Natural killer cell (primary cell): ENCODE data around the gene HOXA2. TPM values are rescaled to one million over a fixed set of nuclear protein-coding genes. Genes with fewer than 3 reads are reported as not detected.

Experiments
- ATAC-seq, 3 donors: fragments of 150-1000 bp in 2 of 3; fragments of 200-7000 bp in 1 of 3; cut with Tn5 transposase; 1 replicate in 1 of 3; 2 replicates in 2 of 3; pipeline ENCODE4 v1.10.0; 2021; ENCODE audit warnings: mild to moderate bottlenecking in 2 of 3, moderate library complexity in 2 of 3
- DNase-seq, 2 donors: peaks; one replicate each; pipeline versions ENCODE4 v3.0.0 to v3.0.0-alpha.2; 2013 to 2021; ENCODE audit warnings: mixed read lengths in 1 of 2
- H3K27ac ChIP-seq: one replicate; pipeline ENCODE4 v1.5.1; 2013; ENCODE audit warnings: mild to moderate bottlenecking, low read length
- H3K27me3 ChIP-seq: one replicate; pipeline ENCODE4 v1.6.1; 2013; ENCODE audit warnings: low read length; ENCODE audit not compliant: control insufficient read depth, insufficient read depth
- H3K36me3 ChIP-seq: one replicate; pipeline ENCODE4 v1.6.1; 2013; ENCODE audit warnings: low read length; ENCODE audit not compliant: control insufficient read depth, insufficient read depth
- H3K4me1 ChIP-seq: one replicate; pipeline ENCODE4 v1.6.1; 2013; ENCODE audit warnings: low read length; ENCODE audit not compliant: control insufficient read depth, insufficient read depth
- H3K4me3 ChIP-seq: one replicate; pipeline ENCODE4 v1.5.1; 2013; ENCODE audit warnings: low read length
- H3K9me3 ChIP-seq: one replicate; pipeline ENCODE4 v1.6.1; 2013; ENCODE audit warnings: low read length; ENCODE audit not compliant: control insufficient read depth, insufficient read depth
- H3K27ac Mint-ChIP-seq, 2 donors: one replicate each; pipeline ENCODE4 v1.8.0; 2022; ENCODE audit warnings: mild to moderate bottlenecking in 2 of 2, mixed read lengths in 2 of 2, moderate library complexity in 1 of 2
- H3K27me3 Mint-ChIP-seq, 2 donors: one replicate each; pipeline ENCODE4 v1.8.0; 2022; ENCODE audit warnings: low read depth in 2 of 2, mixed read lengths in 2 of 2
- H3K36me3 Mint-ChIP-seq: one replicate; pipeline ENCODE4 v1.8.0; 2022; ENCODE audit warnings: mixed read lengths
- H3K4me1 Mint-ChIP-seq, 2 donors: one replicate each; pipeline ENCODE4 v1.8.0; 2022; ENCODE audit warnings: mixed read lengths in 2 of 2
- H3K4me3 Mint-ChIP-seq: one replicate; pipeline ENCODE4 v1.8.0; 2022; ENCODE audit warnings: mild to moderate bottlenecking, moderate library complexity, mixed read lengths
- H3K9me3 Mint-ChIP-seq, 2 donors: one replicate each; pipeline ENCODE4 v1.8.0; 2022; ENCODE audit warnings: mixed read lengths in 2 of 2
- WGBS: methylation state at CpG from one replicate; pipeline ENCODE4 v1.1.7; 2013; ENCODE audit warnings: missing lambda C conversion rate; ENCODE audit not compliant: insufficient coverage; 5-methylcytosine and 5-hydroxymethylcytosine counted together
- intact Hi-C: fragments of 100-400 bp; cut with micrococcal nuclease; formaldehyde crosslinking; loops from one replicate; pipeline ENCODE4 v1.14.2; 2022
- total RNA-seq, 4 donors: library from RNA; stranded (reverse); fragments of 120-200 nt in 1 of 4; gene quantifications; one replicate each; pipeline versions ENCODE4 v1.2.3 to v1.2.4, GENCODE V29; 2013 to 2022
- TF ChIP-seq, protein P1 (sequence below): fragments of 200-600 bp; IDR thresholded peaks from one replicate; pipeline ENCODE4 v1.8.0; 2022; ENCODE audit warnings: antibody characterized with exemption

The HOXA2 gene
- total RNA-seq, 3 donors from 2014 or later (not counting 1 experiment from before 2014, with no cell fraction given) = not detected

DNA sequence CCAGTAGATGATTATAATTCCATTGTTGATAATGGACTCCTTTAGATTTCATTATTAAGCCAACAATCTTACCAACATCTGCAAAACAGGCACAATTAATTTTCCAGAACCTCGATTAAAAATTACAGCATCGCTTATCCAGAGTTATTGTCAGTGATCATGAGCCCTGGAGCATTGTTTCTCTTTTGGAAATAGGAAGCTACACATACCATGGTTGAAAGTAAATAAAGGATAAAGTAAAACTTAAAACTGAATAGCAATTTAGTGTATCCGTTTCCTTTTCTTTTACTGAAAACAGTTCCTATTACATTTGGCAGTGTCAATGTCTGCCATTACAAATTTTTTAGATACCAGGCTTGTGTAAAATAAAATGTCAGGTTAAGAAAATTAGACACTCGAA is 9.9 kb upstream of the HOXA2 start:
- H3K9me3 Mint-ChIP-seq = no peaks in the 10 kb centered on the region
- Histone ChIP-seq H3K27ac (no peak overlapping the region), H3K36me3 (no peaks in the 10 kb centered on the region), H3K4me3 (no peak overlapping the region), H3K9me3 (no peaks in the 10 kb centered on the region), H3K27me3 (no peaks in the 10 kb centered on the region), H3K4me1 (no peaks in the 10 kb centered on the region)
- DNase-seq (no peak), ATAC-seq (no peak)
- H3K27me3 Mint-ChIP-seq = peaks cover 0 to 7% of the 10 kb centered on the region in 2 donors
- H3K4me3 Mint-ChIP-seq = no peak overlapping the region
- 91% methylated on average over 4 of the region's 4 CpGs for WGBS
- no peaks in the 10 kb centered on the region for H3K36me3 Mint-ChIP-seq
- no peak overlapping the region for H3K27ac Mint-ChIP-seq
- TF ChIP-seq, protein P1, sequence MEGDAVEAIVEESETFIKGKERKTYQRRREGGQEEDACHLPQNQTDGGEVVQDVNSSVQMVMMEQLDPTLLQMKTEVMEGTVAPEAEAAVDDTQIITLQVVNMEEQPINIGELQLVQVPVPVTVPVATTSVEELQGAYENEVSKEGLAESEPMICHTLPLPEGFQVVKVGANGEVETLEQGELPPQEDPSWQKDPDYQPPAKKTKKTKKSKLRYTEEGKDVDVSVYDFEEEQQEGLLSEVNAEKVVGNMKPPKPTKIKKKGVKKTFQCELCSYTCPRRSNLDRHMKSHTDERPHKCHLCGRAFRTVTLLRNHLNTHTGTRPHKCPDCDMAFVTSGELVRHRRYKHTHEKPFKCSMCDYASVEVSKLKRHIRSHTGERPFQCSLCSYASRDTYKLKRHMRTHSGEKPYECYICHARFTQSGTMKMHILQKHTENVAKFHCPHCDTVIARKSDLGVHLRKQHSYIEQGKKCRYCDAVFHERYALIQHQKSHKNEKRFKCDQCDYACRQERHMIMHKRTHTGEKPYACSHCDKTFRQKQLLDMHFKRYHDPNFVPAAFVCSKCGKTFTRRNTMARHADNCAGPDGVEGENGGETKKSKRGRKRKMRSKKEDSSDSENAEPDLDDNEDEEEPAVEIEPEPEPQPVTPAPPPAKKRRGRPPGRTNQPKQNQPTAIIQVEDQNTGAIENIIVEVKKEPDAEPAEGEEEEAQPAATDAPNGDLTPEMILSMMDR = no peak
- intact Hi-C loops = no loop called here
- no peaks in the 10 kb centered on the region for H3K4me1 Mint-ChIP-seq

DNA sequence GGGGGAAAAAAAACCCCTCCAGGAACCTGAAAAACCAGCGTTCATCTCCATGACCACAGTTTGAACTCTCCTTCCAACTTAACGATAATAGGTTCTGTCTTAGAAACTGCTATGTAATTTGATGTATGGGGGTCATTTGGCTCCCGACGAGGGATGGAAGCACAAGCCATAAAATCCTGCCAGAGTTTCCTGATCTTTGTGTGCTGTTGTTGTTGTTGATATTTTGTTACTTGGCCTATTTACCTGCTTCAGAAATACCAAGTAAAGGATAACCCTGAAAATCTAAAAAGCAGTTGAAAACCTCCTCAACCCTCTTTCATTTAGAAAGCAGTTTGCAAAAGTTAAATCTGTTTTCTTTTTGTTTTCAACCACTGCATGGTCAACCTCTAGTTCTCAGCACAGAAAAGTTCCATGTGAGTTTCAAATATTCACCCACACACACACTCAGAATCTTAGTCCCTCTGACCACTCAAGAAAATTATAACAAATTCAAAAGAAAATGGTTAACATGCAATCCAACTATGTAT is 9.3 kb upstream of the HOXA2 start:
- Histone ChIP-seq H3K27ac (no peak overlapping the region), H3K4me3 (no peak overlapping the region), H3K36me3 (no peaks in the 10 kb centered on the region), H3K27me3 (no peaks in the 10 kb centered on the region), H3K9me3 (no peaks in the 10 kb centered on the region), H3K4me1 (no peaks in the 10 kb centered on the region)
- Mint-ChIP-seq H3K27me3 (peaks cover 0 to 7% of the 10 kb centered on the region in 2 donors), H3K36me3 (no peaks in the 10 kb centered on the region), H3K4me1 (no peaks in the 10 kb centered on the region), H3K27ac (no peak overlapping the region), H3K9me3 (no peaks in the 10 kb centered on the region), H3K4me3 (no peak overlapping the region)
- TF ChIP-seq, protein P1 = no peak
- WGBS = 89% methylated on average over 3 of the region's 4 CpGs
- ATAC-seq (no peak), DNase-seq (no peak)
- intact Hi-C loops = no loop called here

- ATAC-seq (no peak), DNase-seq (no peak)
- H3K4me3 Mint-ChIP-seq = no peak overlapping the region
- peaks cover 0 to 6% of the 10 kb centered on the region in 2 donors for H3K27me3 Mint-ChIP-seq
- H3K4me1 ChIP-seq = no peaks in the 10 kb centered on the region
- H3K27ac ChIP-seq = no peak overlapping the region
- TF ChIP-seq, protein P1 = no peak
- no peak overlapping the region for H3K4me3 ChIP-seq
- no peak overlapping the region for H3K27ac Mint-ChIP-seq
- H3K36me3 ChIP-seq = no peaks in the 10 kb centered on the region
- no peaks in the 10 kb centered on the region for H3K36me3 Mint-ChIP-seq
- intact Hi-C loops = no loop called here
- H3K4me1 Mint-ChIP-seq = no peaks in the 10 kb centered on the region
- no peaks in the 10 kb centered on the region for H3K9me3 Mint-ChIP-seq
- no peaks in the 10 kb centered on the region for H3K9me3 ChIP-seq
- WGBS = 88% methylated on average over 4 of the region's 6 CpGs
- no peaks in the 10 kb centered on the region for H3K27me3 ChIP-seq
These were observed 8.7 kb upstream of the HOXA2 start for GRCh38 chr7:27111042-27111750.
